HG02943 (cell line): ENCODE measurements around the gene SPPL2B.

ENCODE experiments used
- ATAC-seq: cut with Tn5 transposase; IDR thresholded peaks from one replicate; pipeline ENCODE4 v1.9.1; 2021; ENCODE audit warnings: mild to moderate bottlenecking, low read depth, moderate library complexity; ENCODE audit not compliant: unreplicated experiment

SPPL2B gene

DNA sequence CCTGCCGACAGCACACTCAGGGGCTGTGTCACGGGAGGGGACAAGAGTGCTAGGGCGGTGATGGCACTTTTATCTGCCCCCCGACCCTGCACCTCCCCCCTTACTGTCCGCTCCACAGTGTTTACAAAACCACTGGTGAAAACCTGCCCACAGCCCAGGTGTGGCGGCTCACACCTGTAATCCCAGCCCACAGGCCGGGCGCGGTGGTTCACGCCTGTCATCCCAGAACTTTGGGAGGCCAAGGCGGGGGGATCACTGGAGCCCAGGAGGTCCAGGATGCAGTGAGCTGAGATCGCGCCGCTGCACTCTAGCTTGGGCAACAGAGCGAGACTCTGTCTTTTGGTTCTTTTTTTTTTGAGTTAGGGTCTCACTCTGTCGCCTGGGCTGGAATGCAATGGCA is 32.3 kb upstream of the SPPL2B start:
- ATAC-seq, result no peak

DNA sequence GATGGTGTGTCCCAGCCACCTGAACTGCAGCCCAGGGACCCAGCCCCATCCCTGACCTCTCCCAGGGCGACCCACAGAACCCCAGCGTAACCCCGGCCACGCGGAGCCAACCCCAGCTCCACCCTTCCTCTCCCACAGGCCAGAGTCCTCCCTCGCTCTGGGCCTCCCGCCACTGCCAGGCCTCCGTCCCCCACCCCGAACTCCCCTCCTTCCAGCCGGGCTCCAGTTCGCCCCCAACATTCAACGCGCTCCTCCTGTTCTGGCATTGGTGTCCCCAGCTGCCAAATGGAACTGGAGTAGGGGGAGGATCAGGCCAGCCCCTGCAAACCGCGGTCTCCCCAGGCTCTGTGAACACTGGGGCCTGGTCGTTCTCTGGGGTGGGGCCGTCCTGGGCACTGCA is 28.0 kb upstream of the SPPL2B start:
- ATAC-seq, result no peak

DNA sequence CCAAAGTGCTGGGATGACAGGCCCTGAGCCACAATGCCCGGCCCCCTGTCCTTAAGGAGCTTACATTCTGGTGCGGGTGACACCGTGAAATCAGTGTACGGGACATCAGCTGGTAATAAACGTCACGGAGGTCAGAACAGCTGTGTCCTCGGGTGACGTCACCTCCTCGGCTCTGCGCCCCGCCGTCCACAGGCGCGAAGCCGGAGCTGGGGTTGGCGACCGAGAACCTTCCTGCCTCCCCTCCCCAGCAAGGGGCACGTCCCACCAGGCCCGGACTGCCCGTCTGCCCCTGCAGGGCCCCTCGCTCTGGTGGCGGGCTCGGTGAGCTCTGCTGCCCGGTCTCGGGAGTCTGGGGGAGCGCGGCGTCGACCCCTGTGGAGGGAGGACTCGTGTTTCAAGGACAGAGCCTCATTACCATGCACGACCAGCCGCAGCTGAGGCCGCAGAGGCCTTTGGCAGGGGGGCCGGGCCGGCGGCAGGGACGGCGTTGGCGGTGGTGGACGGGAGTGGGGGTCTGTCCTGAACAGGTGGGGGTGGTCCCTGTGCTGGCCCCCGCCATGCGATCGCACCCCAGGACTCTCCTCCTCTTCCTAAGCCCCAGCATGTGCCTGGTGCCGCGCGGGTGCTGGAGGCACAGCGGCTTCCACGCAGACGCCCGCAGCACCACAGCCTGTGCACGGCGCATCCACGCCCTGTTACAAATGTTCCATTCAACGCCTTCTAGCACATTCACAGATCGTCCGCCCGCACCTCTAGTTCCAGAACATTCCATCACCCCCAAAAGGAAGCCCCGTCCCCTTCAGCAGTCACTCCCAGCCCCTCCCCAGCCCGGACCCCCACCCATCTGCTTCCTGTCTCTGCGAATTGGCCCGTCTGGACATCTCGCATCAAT is 25.9 kb upstream of the SPPL2B start:
- no peak for ATAC-seq

DNA sequence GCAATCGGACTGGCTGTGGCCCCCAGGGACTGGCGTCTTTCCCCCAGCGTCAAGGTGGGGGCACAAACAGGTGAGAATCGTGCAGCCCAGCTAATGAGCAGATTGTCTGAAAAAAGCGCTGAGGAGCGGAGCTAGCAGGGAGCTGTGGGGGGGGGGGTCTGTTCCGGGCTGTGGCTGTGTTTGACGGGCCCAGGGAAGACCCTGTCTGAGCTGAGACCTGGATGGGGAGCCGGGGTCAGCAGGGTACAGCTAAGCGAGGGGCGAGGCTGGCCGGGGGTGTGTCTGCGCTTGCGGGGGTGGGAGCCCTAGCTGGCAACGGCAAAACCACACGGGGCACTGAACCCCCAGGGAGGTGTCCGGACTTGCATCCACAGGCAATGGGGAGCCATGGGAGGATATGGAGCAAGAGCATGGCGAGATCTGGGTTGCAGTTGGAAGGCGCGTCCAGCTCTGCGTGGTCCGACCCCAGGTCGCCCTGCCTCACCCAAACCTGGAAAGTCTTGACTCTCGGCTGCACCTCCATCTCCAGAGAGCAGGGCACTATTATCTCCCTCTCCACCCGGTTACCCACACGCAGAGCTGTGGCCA is 25.2 kb upstream of the SPPL2B start:
- no peak for ATAC-seq

DNA sequence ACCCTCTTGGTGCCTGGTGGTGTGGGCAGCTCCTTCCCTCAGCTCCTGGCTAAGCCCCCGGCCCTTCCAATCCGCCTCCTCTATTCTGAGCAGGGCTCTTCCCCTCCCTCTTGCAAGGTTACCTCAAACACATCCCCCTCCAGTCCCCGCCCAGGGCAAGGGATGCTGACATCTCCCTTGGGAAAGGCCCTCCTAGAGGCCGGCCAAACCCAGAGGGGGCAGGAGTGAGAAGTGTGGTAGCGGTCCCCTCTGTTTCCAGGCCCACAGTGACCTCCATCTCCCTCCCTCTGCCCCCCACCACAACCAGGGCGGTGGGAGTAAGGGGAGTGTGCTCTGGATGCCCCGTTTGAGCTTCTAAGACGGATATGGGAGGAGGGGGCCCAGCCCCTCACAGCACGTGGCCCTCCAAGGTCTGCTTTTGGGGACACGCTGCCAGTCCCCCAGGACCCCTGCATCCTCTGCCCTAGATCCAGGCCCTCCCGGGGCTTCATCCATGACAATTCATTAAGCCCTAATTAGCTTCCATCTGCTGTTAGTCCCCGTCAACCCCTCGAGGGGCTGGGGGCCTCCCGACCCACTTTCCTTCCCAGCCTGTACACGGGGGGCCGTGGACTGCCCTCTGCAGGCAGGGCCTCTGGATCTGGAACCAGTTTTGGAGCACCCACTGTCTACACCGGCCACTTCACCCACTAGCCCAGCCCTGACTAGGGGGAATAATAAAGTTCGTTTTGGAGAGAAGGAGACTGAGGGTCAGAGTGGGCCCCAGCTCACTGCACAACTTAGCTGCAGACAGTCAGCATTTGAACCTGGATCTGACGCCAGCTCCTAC is 22.8 kb upstream of the SPPL2B start:
- ATAC-seq, result no peak

DNA sequence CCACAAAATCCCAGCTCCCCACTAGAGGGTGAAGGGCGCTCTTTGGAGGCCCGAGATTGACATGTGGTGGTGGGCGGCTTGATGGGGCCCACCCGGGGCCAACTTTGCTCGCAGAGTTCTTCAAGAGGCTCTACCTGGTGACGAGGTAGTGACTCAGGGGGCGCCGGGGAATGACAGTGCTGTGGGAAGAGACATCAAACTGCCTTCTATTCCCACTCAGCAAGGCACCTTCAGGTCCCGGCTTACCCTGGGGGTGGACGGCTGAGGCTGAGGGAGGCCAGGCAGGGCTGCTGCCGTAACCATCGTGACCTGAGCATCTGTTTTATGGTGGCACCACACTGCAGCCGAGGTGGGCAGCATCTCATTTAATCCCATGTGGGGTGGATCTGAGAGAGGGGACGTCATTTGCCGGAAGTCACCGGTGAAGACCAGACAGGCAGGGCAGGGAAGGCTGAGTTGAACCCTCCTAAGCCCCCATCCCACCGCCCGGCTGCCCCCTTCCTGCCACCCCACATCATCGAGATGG is 22.1 kb upstream of the SPPL2B start:
- no peak for ATAC-seq

DNA sequence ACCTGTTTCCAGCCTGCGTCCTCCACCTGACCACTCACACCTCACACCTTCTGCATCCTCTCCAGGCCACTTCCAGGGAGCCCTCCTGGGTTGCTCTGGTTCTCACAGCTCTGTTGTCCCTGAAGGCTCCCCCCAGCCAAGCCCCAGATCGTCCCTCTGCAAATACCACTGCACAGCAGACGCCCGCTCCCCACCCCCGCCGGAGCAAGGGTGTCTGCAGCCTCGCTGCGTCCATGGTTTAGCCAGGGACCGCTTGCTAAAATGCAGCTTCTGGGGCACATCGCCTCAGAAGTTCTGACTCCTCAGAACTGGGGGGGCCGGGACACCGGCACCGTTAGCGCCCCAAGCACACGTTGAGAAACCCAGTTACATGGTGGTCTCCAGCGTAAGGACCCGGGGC is 21.5 kb upstream of the SPPL2B start:
- ATAC-seq, result no peak

DNA sequence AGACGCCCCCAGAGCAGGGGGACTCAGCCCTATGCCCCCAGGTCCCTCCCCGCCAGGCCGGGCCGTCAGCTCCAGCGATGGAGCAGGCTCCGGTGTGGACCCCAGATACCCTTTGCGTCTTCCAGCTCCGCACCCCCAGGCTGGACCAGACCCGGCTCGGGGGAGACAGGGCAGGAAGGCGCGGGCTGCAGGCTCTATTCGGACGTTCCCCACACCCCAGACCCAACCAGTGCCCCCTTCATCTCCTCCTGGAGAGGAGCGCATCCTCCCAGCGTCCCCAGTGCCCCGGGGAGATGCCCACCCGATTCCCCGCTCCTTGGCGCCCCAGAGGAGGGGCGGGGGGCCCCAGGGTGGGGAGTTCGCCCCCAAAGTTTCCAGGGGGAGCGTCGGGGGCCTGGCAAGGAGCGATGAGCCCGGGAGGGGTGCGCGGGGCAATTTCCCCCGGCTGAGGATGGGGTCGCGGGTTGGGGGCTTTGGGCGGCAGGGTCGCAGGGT is 20.9 kb upstream of the SPPL2B start:
- ATAC-seq, result no peak

DNA sequence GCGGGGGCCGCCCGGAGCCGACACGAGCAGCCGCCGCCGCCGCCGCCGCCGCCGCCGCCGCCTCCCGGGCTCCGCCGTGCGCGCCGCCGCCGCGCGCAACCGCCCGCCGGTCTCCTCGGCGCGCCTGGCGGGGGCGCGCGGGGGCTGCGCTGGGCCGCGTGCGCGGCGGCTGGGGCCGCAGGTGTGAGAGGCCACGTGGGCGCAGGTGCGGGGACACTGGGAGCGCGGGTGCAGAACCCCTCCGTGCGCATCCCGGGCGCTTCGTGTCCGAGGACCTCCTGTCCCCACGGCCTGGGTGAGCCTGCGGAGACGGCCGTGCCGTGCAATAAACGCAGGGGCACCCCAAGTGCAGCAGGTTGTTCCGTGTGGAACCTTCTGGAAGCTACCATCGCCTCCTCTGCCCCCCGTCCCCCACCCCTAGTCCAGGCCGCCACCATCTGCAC is 20.3 kb upstream of the SPPL2B start, which contains the start of gene LINGO3:
Gene LINGO3 (minus strand): TSS at position 41 of the 443 bp plus-strand sequence. CDS start 16,378 bp downstream, outside the sequence.
- ATAC-seq, result no peak

DNA sequence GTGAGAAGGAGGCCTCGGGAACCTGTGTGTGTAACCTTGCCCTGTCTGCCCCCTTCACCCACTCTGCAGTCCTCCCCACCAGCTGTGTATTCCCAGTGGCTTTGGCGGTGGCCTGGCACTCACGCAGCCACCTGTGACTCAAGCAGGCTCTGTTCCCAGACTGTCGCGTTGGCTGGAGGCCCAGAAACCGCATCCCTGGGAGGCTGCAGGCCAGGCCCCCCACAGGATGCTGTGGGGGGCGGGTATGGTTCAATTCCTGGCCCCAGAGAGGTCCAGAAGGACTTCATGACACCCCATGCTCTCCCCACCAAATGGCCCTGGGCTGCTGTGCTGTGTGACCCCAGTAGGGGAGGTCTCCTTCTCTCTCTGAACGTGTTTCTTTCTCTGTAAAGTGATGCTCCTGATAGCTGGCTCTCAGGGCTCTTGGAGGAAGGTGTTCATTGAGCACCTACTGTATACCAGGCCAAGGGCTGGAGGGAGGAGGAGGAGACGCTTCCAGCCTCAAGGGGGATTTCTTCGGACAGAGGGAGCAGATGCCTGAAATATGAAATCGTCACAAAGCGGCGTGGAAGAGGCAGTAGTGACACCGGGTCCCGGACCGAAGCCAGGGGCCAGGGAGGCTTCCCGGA is 18.6 kb upstream of the SPPL2B start:
- no peak for ATAC-seq

DNA sequence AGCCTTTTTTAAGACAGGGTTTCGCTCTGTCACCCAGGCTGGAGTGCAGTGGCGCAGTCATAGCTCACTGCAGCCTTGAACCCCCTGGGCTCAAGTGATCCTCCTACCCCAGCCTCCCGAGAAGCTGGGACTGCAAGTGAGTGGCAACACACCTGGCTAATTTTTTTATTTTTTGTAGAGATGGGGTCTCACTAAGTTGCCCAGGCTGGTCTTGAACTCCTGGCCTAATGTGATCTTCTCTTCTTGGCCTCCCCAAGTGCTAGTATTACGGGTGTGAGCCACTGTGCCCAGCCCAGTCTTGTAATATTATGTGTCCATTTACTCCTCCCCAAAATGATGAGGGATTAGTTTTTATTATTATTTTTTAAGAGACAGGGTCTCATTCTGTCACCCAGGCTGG is 17.4 kb upstream of the SPPL2B start:
- no peak for ATAC-seq

DNA sequence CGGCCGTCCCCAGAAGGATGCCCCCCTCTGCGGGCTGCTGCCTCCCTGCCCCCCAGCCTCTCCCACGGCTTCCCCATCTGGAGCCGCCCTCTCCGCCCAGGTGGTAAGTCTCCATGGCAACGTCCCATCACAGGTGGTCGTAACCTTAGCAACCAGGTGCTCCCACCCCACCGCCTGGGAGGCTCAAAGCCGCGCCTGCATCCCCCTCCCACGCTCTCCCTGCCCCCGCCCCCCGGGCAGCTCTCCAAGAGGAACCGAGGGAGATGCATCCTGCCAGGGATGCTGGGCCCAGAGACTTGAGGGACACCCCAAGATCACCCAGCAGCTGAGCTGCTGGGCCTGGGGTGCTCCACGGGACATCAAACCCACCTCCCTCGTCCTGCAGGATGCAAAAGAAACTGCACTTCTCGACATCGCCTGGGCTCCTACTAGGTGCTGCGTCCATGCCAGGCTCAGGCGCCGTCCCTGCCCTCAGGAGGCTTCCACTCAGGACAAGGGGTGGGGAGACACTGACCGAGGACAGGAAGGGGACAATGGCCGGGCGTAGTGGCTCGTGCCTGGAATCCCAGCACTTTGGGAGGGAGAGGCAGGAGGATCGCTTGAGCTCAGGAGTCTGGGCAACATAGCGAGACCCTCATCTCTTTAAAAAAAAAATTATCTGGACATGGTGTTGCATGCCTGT is 15.5 kb upstream of the SPPL2B start:
- no peak for ATAC-seq

DNA sequence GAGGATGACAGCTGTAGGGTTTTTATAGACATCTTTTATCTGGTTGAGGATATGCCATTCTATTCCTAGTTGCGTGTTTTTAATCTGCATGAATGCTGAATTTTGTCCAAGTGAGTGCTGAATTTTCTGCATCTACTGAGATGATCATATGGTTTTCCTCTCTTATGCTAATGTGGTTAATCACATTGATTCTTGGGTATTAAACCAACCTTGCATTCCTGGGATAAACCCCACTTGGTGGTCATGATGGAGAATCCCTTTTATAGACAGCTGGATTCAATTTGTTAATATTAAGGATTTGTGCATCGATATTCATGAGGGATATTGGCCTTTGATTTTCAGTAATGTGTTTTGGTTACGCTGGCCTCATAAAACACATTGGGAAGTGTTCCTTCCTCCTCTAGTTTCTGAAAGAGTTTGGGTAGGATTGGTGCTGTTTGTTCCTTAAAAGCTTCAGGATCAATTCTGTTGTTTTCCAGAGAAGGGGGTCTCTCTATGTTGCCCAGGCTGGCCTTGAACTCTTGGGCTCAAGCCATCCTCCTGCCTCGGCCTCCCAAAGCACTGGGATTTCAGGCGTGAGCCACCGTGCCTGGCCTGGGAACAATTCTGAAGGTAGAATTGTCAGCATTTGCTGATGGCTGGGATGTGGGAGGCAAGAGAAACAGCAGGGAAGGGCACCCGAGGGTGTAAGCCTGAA is 13.2 kb upstream of the SPPL2B start:
- ATAC-seq, result no peak

DNA sequence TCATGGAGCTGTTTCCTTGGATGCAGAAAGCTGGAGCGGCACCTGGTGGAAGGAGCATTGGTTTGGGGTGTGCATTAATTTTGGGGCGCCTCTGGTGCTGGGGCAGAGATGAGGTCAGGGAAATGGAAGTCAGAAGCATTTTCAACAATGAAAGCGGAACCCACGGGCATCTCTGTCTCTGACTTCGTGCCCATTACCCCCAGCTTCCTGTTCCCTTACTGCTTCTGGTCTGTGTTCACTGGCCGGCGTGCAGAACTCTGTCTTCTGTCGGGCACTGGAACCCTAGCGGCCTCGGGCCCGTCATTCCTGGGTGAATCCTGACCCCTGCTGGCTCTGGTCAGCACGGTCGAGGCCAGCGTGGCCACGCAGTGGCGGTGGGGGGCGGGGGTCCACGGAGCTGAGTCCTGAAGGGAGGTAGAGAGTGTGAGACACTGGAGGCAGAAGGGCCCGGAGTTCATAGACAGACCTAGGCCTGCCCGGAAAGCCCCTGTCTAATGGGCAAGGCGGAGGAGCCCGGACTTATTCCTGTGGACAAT is 12.6 kb upstream of the SPPL2B start:
- ATAC-seq, result no peak

DNA sequence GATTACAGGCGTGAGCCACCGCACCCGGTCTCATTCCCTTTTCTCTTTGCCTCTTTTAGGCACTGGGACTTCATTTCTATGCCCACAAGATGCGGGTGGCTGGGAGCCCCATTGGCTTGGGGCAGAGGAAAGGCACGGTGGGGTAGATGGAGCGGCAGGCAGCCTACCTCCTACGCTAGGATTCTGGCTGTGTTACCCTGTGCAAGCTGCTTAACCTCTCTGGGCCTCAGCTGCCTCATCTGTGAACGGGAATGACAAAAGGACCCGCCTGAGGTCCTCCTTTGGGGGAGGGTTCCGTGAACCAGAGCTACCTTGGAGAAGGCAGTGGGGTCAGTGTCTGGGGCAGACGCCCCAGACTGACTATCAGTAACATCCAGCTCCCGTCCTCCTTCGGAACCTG is 11.2 kb upstream of the SPPL2B start:
- no peak for ATAC-seq

DNA sequence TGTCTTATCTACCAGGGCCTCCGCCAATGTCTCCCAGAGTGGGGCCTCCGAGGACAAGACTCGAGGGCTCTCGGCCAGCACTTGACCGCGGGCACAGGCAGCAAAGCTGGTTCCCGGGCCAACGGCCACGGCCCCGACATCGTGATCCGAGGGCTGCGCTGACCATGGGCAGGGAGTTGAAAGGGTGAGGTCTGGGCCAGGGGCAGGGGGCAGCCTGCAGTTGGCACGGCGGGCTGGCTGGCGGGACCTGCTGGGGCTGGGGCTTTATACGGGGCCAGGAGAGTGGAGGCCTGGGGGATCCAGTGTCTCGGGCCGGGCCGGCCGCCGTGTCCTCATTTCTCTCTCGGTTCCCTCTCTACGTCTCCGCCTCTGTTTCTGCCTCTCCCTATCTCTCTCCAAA is 10.7 kb upstream of the SPPL2B start:
- no peak for ATAC-seq

DNA sequence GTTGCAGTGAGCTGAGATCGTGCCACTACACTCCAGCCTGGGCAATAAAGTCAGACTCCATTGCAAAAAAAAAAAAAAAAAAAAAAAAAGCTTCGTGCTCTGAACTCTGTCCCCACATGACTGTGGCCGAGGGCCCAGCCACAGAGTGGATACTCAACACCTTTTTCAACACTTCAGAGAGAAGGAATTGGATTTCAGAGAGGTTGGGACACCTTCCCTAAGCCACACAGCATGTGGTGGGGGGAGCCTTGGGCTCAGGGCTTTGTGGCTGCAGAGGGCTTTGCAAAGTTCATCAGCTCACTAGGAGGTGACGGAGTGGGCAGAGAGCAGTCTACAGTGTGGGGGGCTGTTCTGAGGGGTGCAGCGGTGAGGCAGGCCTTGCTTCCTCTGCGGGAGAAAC is 9.6 kb upstream of the SPPL2B start:
- no peak for ATAC-seq

DNA sequence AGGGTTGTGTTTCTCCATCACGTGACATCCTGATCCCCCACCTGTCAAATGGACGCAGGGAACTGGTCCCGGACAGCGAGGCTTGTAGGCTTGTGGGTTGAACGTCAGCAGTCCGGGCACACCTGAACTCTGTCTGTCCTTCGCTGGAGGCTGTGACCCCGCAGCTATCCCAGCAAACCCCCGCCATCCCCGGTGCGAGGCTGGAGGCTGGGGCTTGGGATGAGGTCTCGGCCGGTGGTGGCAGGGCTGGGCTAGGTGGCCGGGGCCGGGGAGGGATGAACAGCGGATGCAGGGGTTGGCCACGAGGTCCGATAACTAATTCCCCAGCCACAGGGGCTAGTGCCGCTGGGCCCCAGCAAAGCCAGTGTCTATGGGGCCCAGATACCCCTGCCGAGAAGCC is 8.9 kb upstream of the SPPL2B start:
- no peak for ATAC-seq

DNA sequence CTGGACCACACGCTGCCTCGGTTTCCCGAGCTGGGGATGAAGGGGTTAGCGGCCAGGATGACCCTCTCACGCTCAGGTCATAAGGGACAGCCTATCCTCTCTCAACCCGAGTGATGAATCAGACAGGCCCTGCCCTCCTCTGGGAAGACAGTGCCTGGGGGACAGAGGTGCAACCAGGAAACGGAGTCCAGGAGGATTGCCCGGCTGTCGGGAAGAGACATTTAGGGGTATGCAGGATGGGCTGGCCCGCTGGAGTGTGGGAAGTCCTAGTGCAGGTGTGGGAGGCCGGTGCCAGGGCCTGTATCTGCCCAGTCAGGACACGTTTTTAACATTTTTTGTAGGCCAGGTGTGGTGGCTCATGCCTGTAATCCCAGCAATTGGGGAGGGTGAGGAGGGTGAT is 8.4 kb upstream of the SPPL2B start:
- no peak for ATAC-seq
